Measurements from ENCODE around the gene ATP6V0A4.

- TF ChIP-seq, protein P1, sequence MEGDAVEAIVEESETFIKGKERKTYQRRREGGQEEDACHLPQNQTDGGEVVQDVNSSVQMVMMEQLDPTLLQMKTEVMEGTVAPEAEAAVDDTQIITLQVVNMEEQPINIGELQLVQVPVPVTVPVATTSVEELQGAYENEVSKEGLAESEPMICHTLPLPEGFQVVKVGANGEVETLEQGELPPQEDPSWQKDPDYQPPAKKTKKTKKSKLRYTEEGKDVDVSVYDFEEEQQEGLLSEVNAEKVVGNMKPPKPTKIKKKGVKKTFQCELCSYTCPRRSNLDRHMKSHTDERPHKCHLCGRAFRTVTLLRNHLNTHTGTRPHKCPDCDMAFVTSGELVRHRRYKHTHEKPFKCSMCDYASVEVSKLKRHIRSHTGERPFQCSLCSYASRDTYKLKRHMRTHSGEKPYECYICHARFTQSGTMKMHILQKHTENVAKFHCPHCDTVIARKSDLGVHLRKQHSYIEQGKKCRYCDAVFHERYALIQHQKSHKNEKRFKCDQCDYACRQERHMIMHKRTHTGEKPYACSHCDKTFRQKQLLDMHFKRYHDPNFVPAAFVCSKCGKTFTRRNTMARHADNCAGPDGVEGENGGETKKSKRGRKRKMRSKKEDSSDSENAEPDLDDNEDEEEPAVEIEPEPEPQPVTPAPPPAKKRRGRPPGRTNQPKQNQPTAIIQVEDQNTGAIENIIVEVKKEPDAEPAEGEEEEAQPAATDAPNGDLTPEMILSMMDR (conservative IDR thresholded peaks at IDR 0.05 in 1 of 2, IDR thresholded peaks at IDR 0.05 in 1 of 2; ENCODE audit: low read depth in 1 of 2, low read length in 2 of 2), result no peak
- no peak for TF ChIP-seq EZH2 (IDR thresholded peaks at IDR 0.05; ENCODE audit: low read length, missing control alignments)
Observed at GRCh38 chr7:138749960-138750359, 48.0 kb downstream of the ATP6V0A4 start.

Measured in fibroblast of lung (primary cell).